HEK293 (cell line): ENCODE data around the gene AGPAT4.

Source experiments
- CTCF ChIA-PET: fragments of 350-600 bp; formaldehyde crosslinking; extraction: SDS; loops from one replicate; lab custom pipeline; 2021; ENCODE audit warnings: antibody characterized with exemption; lab: Yijun Ruan, JAX
- POLR2A ChIA-PET: fragments of 300-600 bp; formaldehyde crosslinking; extraction: SDS; loops from one replicate; lab custom pipeline; 2020; ENCODE audit warnings: antibody characterized with exemption, inconsistent platforms; lab: Yijun Ruan, JAX
- H3K27ac ChIP-seq: fragments of 200-500 bp; sonication (Bioruptor generic); 2 replicates; pipeline ENCODE4 v1.5.1; 2014; ENCODE audit warnings: low read depth, low read length, control low read depth, inconsistent platforms; ENCODE audit errors: extremely low read depth
- H3K36me3 ChIP-seq, 2 experiments: fragments of 200-500 bp in 1 of 2; sonication (Bioruptor generic) in 1 of 2; 1 replicate in 1 of 2; 2 replicates in 1 of 2; pipeline ENCODE4 v1.5.1; 2014 to 2017; ENCODE audit warnings: inconsistent platforms in 2 of 2, low read length in 2 of 2; ENCODE audit not compliant: control insufficient read depth in 2 of 2, insufficient read depth in 1 of 2
- H3K4me1 ChIP-seq: fragments of 200-500 bp; sonication (Bioruptor generic); 2 replicates; pipeline ENCODE4 v1.5.1; 2014; ENCODE audit warnings: mild to moderate bottlenecking, low read length, inconsistent platforms; ENCODE audit not compliant: control insufficient read depth, insufficient read depth
- H3K4me3 ChIP-seq: 2 replicates; pipeline ENCODE4 v1.5.1; 2011; ENCODE audit warnings: low read depth, mild to moderate bottlenecking, control low read depth, low read length, moderate library complexity
- H3K9me3 ChIP-seq: fragments of 200-500 bp; sonication (Bioruptor generic); 2 replicates; pipeline ENCODE4 v1.5.1; 2014; ENCODE audit warnings: low read depth, low read length, inconsistent platforms; ENCODE audit not compliant: control insufficient read depth, insufficient read depth
- WT1 ChIP-seq: fragments of 450-650 bp; formaldehyde crosslinking; IDR thresholded peaks from 2 replicates; pipeline ENCODE4 v1.5.1; 2016; ENCODE audit warnings: missing biosample characterization, missing genetic modification characterization
- ZBTB7A ChIP-seq: fragments of 450-650 bp; formaldehyde crosslinking; IDR thresholded peaks from 2 replicates; pipeline ENCODE4 v1.5.1; 2016; ENCODE audit warnings: low read depth, missing biosample characterization, missing genetic modification characterization
- ZFP69B ChIP-seq: fragments of 450-650 bp; formaldehyde crosslinking; IDR thresholded peaks from 2 replicates; pipeline ENCODE4 v1.5.1; 2016; ENCODE audit warnings: missing biosample characterization, missing genetic modification characterization
- ZNF114 ChIP-seq: fragments of 450-650 bp; formaldehyde crosslinking; IDR thresholded peaks from 2 replicates; pipeline ENCODE4 v1.5.0; 2017; ENCODE audit warnings: missing biosample characterization, missing genetic modification characterization
- ZNF146 ChIP-seq: fragments of 450-650 bp; formaldehyde crosslinking; IDR thresholded peaks from 2 replicates; pipeline ENCODE4 v1.5.1; 2016; ENCODE audit warnings: missing biosample characterization, missing genetic modification characterization
- ZNF239 ChIP-seq: fragments of 450-650 bp; formaldehyde crosslinking; IDR thresholded peaks from 2 replicates; pipeline ENCODE4 v1.5.1; 2016; ENCODE audit warnings: missing biosample characterization, missing genetic modification characterization
- ZNF248 ChIP-seq: fragments of 450-650 bp; formaldehyde crosslinking; IDR thresholded peaks from 2 replicates; pipeline ENCODE4 v1.5.1; 2017; ENCODE audit warnings: missing biosample characterization, missing genetic modification characterization
- ZNF354C ChIP-seq: fragments of 450-650 bp; formaldehyde crosslinking; IDR thresholded peaks from 2 replicates; pipeline ENCODE4 v1.5.1; 2016; ENCODE audit warnings: missing biosample characterization, missing genetic modification characterization, low read depth, borderline replicate concordance
- ZNF398 ChIP-seq: fragments of 450-650 bp; formaldehyde crosslinking; IDR thresholded peaks from 2 replicates; pipeline ENCODE4 v1.5.1; 2017; ENCODE audit warnings: missing biosample characterization, missing genetic modification characterization
- ZNF423 ChIP-seq: fragments of 450-650 bp; formaldehyde crosslinking; IDR thresholded peaks from 2 replicates; pipeline ENCODE4 v1.5.1; 2016; ENCODE audit warnings: missing biosample characterization, missing genetic modification characterization
- ZNF488 ChIP-seq: fragments of 450-650 bp; formaldehyde crosslinking; IDR thresholded peaks from 2 replicates; pipeline ENCODE4 v1.5.1; 2016; ENCODE audit warnings: missing biosample characterization, missing genetic modification characterization
- ZNF521 ChIP-seq: fragments of 450-650 bp; formaldehyde crosslinking; IDR thresholded peaks from 2 replicates; pipeline ENCODE4 v1.5.1; 2017; ENCODE audit warnings: missing biosample characterization, mild to moderate bottlenecking, missing genetic modification characterization
- ZNF544 ChIP-seq: fragments of 450-650 bp; formaldehyde crosslinking; IDR thresholded peaks from 2 replicates; pipeline ENCODE4 v1.5.0; 2017; ENCODE audit warnings: missing biosample characterization, missing genetic modification characterization
- ZNF571 ChIP-seq: fragments of 450-650 bp; formaldehyde crosslinking; IDR thresholded peaks from 2 replicates; pipeline ENCODE4 v1.5.0; 2017; ENCODE audit warnings: missing biosample characterization, missing genetic modification characterization
- ZNF624 ChIP-seq: fragments of 450-650 bp; formaldehyde crosslinking; IDR thresholded peaks from 2 replicates; pipeline ENCODE4 v1.5.1; 2017; ENCODE audit warnings: missing biosample characterization, missing genetic modification characterization
- ZNF645 ChIP-seq: fragments of 450-650 bp; formaldehyde crosslinking; IDR thresholded peaks from 2 replicates; pipeline ENCODE4; 2016; ENCODE audit warnings: missing biosample characterization, missing genetic modification characterization
- ZNF658 ChIP-seq: fragments of 450-650 bp; formaldehyde crosslinking; IDR thresholded peaks from 2 replicates; pipeline ENCODE4; 2016; ENCODE audit warnings: missing biosample characterization, missing genetic modification characterization
- ZSCAN4 ChIP-seq: fragments of 450-650 bp; formaldehyde crosslinking; IDR thresholded peaks from 2 replicates; pipeline ENCODE4 v1.5.1; 2017; ENCODE audit warnings: missing biosample characterization, missing genetic modification characterization
- TF ChIP-seq, protein P1 (sequence below): fragments of 450-650 bp; formaldehyde crosslinking; IDR thresholded peaks from 2 replicates; pipeline ENCODE4 v1.5.1; 2017; ENCODE audit warnings: missing biosample characterization, missing genetic modification characterization
- TF ChIP-seq, protein P2 (sequence below): fragments of 450-650 bp; formaldehyde crosslinking; IDR thresholded peaks from 2 replicates; pipeline ENCODE4 v1.5.1; 2016; ENCODE audit warnings: missing biosample characterization, missing genetic modification characterization

AGPAT4 gene

DNA sequence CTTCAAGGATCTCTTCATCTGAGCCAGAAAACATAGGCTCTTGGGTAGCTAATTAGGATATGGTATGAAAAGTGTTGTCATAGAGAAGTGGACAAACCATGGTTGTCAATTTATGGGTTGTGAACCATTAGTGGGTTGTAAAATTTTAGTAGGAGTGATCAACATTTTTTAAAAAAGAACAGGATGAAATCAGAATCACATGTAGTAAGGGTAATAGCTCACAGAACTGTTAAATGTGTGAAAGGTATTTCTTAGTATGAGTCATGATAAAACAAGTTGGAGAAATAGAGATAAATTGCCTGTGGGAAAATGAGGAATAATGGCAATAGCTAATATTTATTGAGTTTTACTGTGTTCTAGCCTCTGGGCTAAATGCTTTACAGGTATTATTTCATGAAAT lies 168.9 kb downstream of the AGPAT4 start:
- CTCF ChIA-PET, result interaction anchor here (0.8 kb wide), 1 partner anchor 269 kb away, joined by 3 read pairs; no protein-coding TSS in a partner anchor
- no peak for TF ChIP-seq WT1
- TF ChIP-seq, protein P1, sequence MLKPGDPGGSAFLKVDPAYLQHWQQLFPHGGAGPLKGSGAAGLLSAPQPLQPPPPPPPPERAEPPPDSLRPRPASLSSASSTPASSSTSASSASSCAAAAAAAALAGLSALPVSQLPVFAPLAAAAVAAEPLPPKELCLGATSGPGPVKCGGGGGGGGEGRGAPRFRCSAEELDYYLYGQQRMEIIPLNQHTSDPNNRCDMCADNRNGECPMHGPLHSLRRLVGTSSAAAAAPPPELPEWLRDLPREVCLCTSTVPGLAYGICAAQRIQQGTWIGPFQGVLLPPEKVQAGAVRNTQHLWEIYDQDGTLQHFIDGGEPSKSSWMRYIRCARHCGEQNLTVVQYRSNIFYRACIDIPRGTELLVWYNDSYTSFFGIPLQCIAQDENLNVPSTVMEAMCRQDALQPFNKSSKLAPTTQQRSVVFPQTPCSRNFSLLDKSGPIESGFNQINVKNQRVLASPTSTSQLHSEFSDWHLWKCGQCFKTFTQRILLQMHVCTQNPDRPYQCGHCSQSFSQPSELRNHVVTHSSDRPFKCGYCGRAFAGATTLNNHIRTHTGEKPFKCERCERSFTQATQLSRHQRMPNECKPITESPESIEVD (tag by site-specific recombination), result peak; percentile 35; the same call in 1 of the 2 replicates
- no peak overlapping the region for H3K27ac ChIP-seq
- H3K36me3 ChIP-seq, result peaks cover 21 to 73% of the 10 kb centered on the region in 2 experiments
- no peaks in the 10 kb centered on the region for H3K4me1 ChIP-seq
- POLR2A ChIA-PET, result interaction anchor here (0.8 kb wide), 1 partner anchor 56 kb away, joined by 3 read pairs; no protein-coding TSS in a partner anchor
- H3K9me3 ChIP-seq, result no peaks in the 10 kb centered on the region
- H3K4me3 ChIP-seq, result no peak overlapping the region

DNA sequence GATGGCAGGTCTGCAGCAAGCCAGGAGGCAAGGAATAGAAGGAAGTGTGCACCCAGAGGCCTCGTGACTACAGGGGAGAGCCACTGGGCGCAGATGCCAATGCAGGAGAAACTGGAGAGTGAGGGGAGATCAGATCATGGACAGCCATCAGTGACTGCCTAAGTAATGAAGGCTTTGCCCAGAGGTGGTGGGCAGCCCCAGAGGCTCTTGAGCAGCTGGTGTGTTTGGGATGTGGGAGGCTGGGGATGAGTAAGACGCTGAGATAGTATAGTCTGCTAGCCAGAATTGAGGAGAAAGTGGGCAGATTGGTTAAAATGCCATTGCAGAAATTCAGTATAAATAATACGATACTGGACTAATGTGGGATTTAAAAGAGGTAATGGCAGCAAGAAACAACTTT lies 170.4 kb downstream of the AGPAT4 start:
- TF ChIP-seq ZBTB7A (tag by site-specific recombination) (no peak), ZNF521 (tag by site-specific recombination) (no peak), ZFP69B (no peak), ZNF624 (tag by site-specific recombination) (no peak), ZNF571 (tag by site-specific recombination) (no peak), WT1 (no peak), ZNF423 (tag by site-specific recombination) (no peak), ZNF645 (tag by site-specific recombination) (no peak), ZNF658 (no peak)
- TF ChIP-seq, protein P2, sequence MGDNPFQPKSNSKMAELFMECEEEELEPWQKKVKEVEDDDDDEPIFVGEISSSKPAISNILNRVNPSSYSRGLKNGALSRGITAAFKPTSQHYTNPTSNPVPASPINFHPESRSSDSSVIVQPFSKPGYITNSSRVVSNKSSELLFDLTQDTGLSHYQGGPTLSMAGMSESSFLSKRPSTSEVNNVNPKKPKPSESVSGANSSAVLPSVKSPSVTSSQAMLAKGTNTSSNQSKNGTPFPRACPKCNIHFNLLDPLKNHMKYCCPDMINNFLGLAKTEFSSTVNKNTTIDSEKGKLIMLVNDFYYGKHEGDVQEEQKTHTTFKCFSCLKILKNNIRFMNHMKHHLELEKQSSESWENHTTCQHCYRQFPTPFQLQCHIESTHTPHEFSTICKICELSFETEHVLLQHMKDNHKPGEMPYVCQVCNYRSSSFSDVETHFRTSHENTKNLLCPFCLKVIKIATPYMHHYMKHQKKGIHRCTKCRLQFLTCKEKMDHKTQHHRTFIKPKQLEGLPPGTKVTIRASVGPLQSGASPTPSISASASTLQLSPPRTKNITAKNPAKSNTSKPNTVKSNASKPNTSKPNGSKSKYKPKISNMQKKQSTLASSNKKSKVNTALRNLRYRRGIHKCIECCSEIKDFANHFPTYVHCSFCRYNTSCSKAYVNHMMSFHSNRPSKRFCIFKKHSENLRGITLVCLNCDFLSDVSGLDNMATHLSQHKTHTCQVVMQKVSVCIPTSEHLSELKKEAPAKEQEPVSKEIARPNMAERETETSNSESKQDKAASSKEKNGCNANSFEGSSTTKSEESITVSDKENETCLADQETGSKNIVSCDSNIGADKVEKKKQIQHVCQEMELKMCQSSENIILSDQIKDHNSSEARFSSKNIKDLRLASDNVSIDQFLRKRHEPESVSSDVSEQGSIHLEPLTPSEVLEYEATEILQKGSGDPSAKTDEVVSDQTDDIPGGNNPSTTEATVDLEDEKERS (tag by site-specific recombination), result no peak
- Histone ChIP-seq H3K27ac (no peak overlapping the region), H3K4me1 (no peaks in the 10 kb centered on the region), H3K9me3 (no peaks in the 10 kb centered on the region), H3K36me3 (peaks cover 21 to 70% of the 10 kb centered on the region in 2 experiments), H3K4me3 (no peak overlapping the region)
- ChIA-PET CTCF (interaction anchor here (0.8 to 3.7 kb wide), 3 partner anchors 173 to 1207 kb away, joined by 5 to 31 read pairs (median 10); no protein-coding TSS in a partner anchor), POLR2A (no interaction called here)

DNA sequence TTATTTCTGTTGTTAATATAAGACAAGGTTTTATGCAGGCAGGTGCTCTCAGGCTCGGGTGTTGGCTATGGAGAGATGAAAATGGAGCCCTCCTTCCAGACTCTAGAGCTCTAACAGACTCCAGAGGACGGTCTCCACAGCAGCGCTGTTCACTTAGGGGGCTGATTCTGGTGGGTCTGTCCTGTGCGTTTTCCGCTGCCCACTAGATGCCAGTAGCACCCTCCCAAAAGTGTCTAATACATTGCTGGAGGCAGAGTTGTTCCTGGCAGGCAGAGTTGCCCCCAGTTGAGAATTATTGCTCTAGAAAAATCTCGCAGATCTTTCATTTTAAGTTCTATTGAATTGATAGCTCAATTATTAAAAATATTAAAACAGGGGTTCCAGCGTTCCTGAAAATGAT lies 172.3 kb downstream of the AGPAT4 start:
- CTCF ChIA-PET, result interaction anchor here (0.6 to 3.7 kb wide), 9 partner anchors 10 to 345 kb away, joined by 3 to 31 read pairs (median 4); no protein-coding TSS in a partner anchor
- no peaks in the 10 kb centered on the region for H3K9me3 ChIP-seq
- no peak overlapping the region for H3K27ac ChIP-seq
- POLR2A ChIA-PET, result no interaction called here
- no peak for TF ChIP-seq ZNF488 (tag by site-specific recombination)
- TF ChIP-seq ZNF544, result no peak
- no peak for TF ChIP-seq ZNF354C
- no peak for TF ChIP-seq ZNF398 (tag by site-specific recombination)
- no peak for TF ChIP-seq ZNF146 (tag by site-specific recombination)
- no peak for TF ChIP-seq ZNF239 (tag by site-specific recombination)
- TF ChIP-seq ZNF248 (tag by site-specific recombination), result no peak
- TF ChIP-seq ZNF114 (tag by site-specific recombination), result no peak
- TF ChIP-seq ZSCAN4 (tag by site-specific recombination), result no peak
- no peak overlapping the region for H3K4me3 ChIP-seq
- H3K36me3 ChIP-seq, result peaks cover 18 to 67% of the 10 kb centered on the region in 2 experiments
- H3K4me1 ChIP-seq, result no peaks in the 10 kb centered on the region
